A673 (cell line): ENCODE measurements around the gene CHD5.

ENCODE experiments used
- CTCF ChIP-seq: fragments of 300-800, 200-600 bp; sonication (generic); conservative IDR thresholded peaks from 2 replicates; pipeline ENCODE4 v1.5.1; 2017; ENCODE audit warnings: low read depth, mild to moderate bottlenecking, antibody characterized with exemption, low read length, moderate library complexity, mixed read lengths
- EZH2 ChIP-seq: fragments of 200-600 bp; sonication (generic); IDR thresholded peaks from 2 replicates; pipeline ENCODE4 v1.6.1; 2017; ENCODE audit warnings: borderline replicate concordance, low read depth, mild to moderate bottlenecking, mixed read lengths, antibody characterized with exemption, low read length; ENCODE audit not compliant: poor library complexity, severe bottlenecking

DNA sequence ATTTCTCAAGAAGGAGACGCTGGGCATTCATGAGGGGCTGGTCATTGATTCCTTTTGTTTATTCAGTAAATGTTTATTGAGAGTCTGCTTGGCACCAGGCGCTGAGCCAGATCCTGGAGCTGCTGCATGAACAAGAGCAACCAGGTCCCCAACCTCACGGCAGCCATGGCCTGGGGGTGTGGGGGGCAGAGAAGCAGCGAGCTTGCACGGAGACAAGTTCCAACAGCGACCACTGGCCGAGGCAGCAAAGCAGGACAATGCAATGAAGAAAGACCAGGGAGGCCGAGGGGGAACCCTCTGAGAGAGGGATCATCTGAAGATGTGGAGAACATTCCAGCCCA is 126.9 kb downstream of the CHD5 start:
- no peak; the same call in 1 of the 2 replicates for TF ChIP-seq CTCF
- no peak for TF ChIP-seq EZH2
